H1 (cell line): ENCODE data around the gene ITGB2.

Experiments
- CTCF ChIP-seq, 3 experiments: IDR thresholded peaks; 1 replicate in 2 of 3; 2 replicates in 1 of 3; pipeline versions ENCODE4 v1.5.1 to v1.6.1; 2011; ENCODE audit warnings: low read length in 3 of 3, mild to moderate bottlenecking in 3 of 3, inconsistent platforms in 2 of 3, low read depth in 1 of 3, moderate library complexity in 1 of 3; ENCODE audit not compliant: insufficient read depth in 1 of 3; ENCODE audit errors: control extremely low read depth in 1 of 3
- E2F6 ChIP-seq: IDR thresholded peaks from 2 replicates; pipeline ENCODE4 v1.6.1; 2012; ENCODE audit warnings: inconsistent platforms
- EZH2 ChIP-seq: fragments of 200-600 bp; sonication (generic); IDR thresholded peaks from 2 replicates; pipeline ENCODE4 v1.7.1; 2012; ENCODE audit warnings: low read depth, mild to moderate bottlenecking, moderate library complexity, low read length, inconsistent platforms; ENCODE audit not compliant: severe bottlenecking
- GTF2F1 ChIP-seq: IDR thresholded peaks from 2 replicates; pipeline ENCODE4 v1.6.1; 2012; ENCODE audit warnings: low read depth, low read length, improper control_type of control experiment, borderline replicate concordance
- HDAC6 ChIP-seq: IDR thresholded peaks from one replicate; pipeline ENCODE4 v1.7.1; 2012; ENCODE audit warnings: low read depth, mild to moderate bottlenecking, inconsistent platforms, low read length, moderate library complexity
- MAX ChIP-seq: IDR thresholded peaks from 2 replicates; pipeline ENCODE4 v1.6.1; 2012; ENCODE audit warnings: inconsistent platforms
- POLR2A ChIP-seq, 2 experiments: IDR thresholded peaks; 1 replicate in 1 of 2; 2 replicates in 1 of 2; pipeline ENCODE4 v1.6.1; 2011; ENCODE audit warnings: low read depth in 2 of 2, low read length in 2 of 2, mild to moderate bottlenecking in 2 of 2; ENCODE audit errors: control extremely low read depth in 1 of 2
- RAD21 ChIP-seq, 2 experiments: IDR thresholded peaks in 1 of 2; conservative IDR thresholded peaks in 1 of 2; 2 replicates each; pipeline ENCODE4 v1.6.1; 2011; ENCODE audit warnings: low read depth in 2 of 2, low read length in 2 of 2, improper control_type of control experiment in 1 of 2, inconsistent platforms in 1 of 2, mild to moderate bottlenecking in 1 of 2, moderate library complexity in 1 of 2
- RFX5 ChIP-seq: IDR thresholded peaks from 2 replicates; pipeline ENCODE4 v1.6.1; 2011; ENCODE audit warnings: low read depth, low read length, improper control_type of control experiment, borderline replicate concordance
- SIN3A ChIP-seq, 2 experiments: IDR thresholded peaks in 1 of 2; conservative IDR thresholded peaks in 1 of 2; 2 replicates each; pipeline ENCODE4 v1.6.1; 2011 to 2012; ENCODE audit warnings: low read length in 2 of 2, improper control_type of control experiment in 1 of 2, low read depth in 1 of 2, mild to moderate bottlenecking in 1 of 2
- ZNF274 ChIP-seq: IDR thresholded peaks from 2 replicates; pipeline ENCODE4 v1.7.0; 2012; ENCODE audit warnings: low read length, borderline replicate concordance; ENCODE audit errors: extremely low read depth

- TF ChIP-seq RAD21 (IDR thresholded peaks at IDR 0.05 in 1 of 2, conservative IDR thresholded peaks at IDR 0.05 in 1 of 2; ENCODE audit: low read depth in 2 of 2, low read length in 2 of 2), result no peak
- no peak for TF ChIP-seq CTCF (IDR thresholded peaks at IDR 0.05; ENCODE audit: control extremely low read depth in 1 of 3, insufficient read depth in 1 of 3, low read depth in 1 of 3, low read length in 3 of 3)
- no peak for TF ChIP-seq HDAC6
- TF ChIP-seq POLR2A (IDR thresholded peaks at IDR 0.05; ENCODE audit: control extremely low read depth in 1 of 2, low read depth in 2 of 2, low read length in 2 of 2), result no peak
- no peak for TF ChIP-seq RFX5
- no peak for TF ChIP-seq GTF2F1
- TF ChIP-seq SIN3A (conservative IDR thresholded peaks at IDR 0.05 in 1 of 2, IDR thresholded peaks at IDR 0.05 in 1 of 2; ENCODE audit: low read depth in 1 of 2, low read length in 2 of 2), result no peak
- TF ChIP-seq EZH2, result no peak
- no peak for TF ChIP-seq MAX
- TF ChIP-seq E2F6, result no peak
- no peak for TF ChIP-seq ZNF274
Observed at GRCh38 chr21:44951186-44951915, 30.7 kb upstream of the ITGB2 start.
